ENCODE results near the gene SMIM24.

- no peak for TF ChIP-seq EZH2 (optimal IDR thresholded peaks at IDR 0.05; ENCODE audit: low read depth, low read length)
- TF ChIP-seq EZH2phosphoT487 (IDR thresholded peaks at IDR 0.05; ENCODE audit: low read length), result no peak
- no peak for TF ChIP-seq CTCF (IDR thresholded peaks at IDR 0.05; ENCODE audit: low read length)
Observed at GRCh38 chr19:3518255-3518654, 37.9 kb upstream of the SMIM24 start.
